LNCAP (cell line): ENCODE results near the gene LCA5.

ENCODE experiments used
- TF ChIP-seq, protein P1 (sequence below): fragments of 450-650 bp; IDR thresholded peaks from 2 replicates; pipeline ENCODE4 v1.5.1; 2017; ENCODE audit warnings: mild to moderate bottlenecking

Gene LCA5

DNA sequence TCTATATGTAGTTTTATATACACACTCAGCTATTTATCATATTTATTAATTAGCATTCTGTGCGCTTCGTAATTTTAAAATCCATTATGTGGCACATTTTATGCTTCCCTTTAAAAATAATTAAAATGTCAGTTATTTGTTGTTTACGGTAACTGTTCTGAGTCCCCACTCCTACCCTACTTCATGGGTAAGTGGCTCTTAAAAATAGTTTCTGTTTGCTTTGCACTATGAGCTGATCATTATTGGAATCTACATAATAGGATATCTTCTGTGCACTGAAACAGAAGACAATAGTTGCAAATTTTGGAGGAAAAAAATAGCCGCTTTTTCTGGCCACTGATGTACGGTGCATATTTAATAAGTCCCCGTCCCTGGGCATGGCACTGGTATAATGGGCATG lies 25.2 kb downstream of the LCA5 start:
- TF ChIP-seq, protein P1, sequence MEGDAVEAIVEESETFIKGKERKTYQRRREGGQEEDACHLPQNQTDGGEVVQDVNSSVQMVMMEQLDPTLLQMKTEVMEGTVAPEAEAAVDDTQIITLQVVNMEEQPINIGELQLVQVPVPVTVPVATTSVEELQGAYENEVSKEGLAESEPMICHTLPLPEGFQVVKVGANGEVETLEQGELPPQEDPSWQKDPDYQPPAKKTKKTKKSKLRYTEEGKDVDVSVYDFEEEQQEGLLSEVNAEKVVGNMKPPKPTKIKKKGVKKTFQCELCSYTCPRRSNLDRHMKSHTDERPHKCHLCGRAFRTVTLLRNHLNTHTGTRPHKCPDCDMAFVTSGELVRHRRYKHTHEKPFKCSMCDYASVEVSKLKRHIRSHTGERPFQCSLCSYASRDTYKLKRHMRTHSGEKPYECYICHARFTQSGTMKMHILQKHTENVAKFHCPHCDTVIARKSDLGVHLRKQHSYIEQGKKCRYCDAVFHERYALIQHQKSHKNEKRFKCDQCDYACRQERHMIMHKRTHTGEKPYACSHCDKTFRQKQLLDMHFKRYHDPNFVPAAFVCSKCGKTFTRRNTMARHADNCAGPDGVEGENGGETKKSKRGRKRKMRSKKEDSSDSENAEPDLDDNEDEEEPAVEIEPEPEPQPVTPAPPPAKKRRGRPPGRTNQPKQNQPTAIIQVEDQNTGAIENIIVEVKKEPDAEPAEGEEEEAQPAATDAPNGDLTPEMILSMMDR: no peak

DNA sequence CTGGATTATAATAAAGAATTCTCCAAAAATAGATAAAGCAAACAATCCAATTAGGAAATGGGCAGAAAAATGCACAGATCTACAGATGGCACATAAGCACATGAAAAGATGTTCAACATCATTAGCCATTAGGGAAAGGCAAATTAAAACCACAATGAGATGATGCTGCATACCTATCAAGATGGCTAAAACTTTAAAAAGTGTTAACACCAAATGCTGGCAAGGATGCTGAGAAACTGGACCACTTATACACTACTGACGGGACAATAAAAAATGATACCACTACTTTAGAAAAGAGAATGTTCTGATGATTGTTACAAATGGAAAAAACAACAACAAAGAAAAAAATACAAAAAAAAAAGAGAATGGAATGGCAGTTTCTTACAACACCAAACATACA lies 26.5 kb downstream of the LCA5 start:
- TF ChIP-seq, protein P1: no peak

DNA sequence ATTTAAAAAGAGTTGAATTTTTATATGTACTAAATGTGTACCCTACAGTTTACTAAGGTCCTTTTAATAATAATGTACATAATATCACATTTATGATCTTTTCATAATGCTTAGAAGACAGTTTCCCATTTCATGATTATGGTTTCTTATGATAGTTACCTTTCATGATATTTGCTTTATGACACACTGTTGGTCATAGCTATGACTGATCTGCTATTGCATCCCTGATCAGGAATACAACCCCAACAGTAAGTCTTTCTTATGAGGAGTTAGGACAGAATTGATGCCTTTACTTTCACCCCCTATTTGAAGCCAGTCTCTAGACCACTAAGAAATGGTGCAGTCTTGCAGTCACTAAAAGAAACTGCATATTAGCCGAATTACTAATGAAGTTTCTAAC lies 31.0 kb downstream of the LCA5 start:
- TF ChIP-seq, protein P1: no peak

DNA sequence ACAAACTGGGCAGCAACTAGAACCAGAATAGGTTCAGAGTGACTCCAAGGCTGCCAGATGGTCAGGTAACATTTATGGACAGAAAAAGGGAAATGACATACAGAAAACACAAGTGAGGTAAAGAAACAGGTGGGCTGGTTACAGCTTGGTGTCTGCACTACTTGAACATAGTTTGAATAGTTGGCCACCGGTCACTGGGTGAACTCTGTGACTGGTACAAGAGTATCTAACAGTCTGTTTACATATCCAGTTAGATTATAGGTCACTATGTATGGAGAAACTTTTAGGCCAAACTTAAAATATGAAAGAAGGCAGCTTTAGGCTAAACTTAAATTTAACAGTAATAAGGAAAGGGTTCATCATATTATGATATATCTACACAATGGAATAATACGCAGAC lies 32.9 kb downstream of the LCA5 start:
- TF ChIP-seq, protein P1: no peak

DNA sequence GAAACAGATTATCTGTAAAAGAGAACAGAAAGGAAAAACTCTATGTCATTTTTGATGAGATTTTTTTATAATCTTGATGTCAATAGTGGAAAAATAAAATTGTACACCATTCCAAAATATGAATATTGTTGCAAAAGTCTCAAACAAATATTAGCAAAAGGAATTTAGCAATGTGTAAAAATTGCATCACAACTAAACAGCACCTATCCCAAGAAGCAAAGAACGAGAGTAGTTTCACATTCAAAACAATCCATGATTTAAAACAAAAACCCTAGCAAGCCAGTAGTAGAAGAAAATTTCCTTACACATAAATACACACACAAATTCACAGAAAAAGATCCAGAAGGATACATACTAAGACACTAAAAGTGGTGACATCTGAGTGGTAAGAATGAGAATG lies 38.4 kb downstream of the LCA5 start:
- TF ChIP-seq, protein P1: no peak

DNA sequence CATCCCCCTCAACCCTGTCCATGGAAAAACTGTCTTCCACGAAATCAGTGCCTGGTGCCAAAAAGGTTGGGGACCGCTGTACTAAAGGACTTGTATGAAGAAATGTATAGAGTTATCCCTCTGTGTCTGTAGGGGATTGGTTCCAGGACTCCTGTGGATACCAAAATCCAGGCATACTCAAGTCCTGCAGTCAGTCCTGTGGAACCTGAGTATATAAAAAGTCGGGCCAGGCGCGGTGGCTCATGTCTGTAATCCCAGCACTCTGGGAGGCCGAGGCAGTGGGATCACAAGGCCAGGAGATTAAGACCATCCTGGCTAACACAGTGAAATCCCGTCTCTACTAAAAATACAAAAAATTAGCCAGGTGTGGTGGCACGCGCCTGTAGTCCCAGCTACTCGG lies 42.0 kb downstream of the LCA5 start:
- TF ChIP-seq, protein P1: no peak

DNA sequence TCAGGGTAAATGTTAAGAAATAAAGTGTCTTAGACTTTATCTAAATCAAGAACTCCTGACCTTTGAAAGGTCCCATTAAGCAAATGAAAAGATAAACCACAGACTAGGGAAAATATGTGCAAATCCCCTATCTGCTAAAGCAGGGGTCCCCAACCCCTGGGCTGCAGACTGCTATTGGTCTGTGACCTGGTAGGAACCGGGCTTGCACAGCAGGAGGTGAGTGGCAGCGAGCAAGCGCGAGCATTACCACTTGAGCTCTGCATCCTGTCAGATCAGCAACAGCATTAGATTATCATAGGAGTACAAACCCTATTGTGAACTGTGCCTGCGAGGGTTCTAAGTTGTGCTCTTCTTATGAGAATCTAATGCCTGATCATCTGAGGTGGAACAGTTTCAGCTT lies 42.4 kb downstream of the LCA5 start:
- TF ChIP-seq, protein P1: no peak

DNA sequence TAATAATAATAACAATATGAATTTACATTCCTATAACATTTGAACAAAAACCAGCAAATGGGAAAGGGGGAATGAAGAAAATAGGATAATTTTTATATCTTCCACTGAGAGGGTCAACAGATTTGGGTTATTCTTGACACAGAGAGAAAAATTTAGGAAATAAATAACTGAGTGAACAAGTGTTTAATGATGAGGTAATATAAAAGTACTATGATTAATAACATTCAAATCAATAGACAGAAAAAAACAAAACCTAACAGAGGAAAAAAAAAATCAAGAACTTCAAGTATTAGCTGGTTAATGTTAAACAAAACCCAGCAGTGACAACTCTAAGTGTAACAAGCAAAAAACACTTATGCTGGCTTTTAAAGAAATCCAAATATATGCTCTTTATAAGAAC lies 66.5 kb downstream of the LCA5 start:
- TF ChIP-seq, protein P1: no peak
